Measurements from ENCODE around the gene NEUROG1.

- TF ChIP-seq POLR2A (IDR thresholded peaks at IDR 0.05), result no peak
- TF ChIP-seq, protein P1, sequence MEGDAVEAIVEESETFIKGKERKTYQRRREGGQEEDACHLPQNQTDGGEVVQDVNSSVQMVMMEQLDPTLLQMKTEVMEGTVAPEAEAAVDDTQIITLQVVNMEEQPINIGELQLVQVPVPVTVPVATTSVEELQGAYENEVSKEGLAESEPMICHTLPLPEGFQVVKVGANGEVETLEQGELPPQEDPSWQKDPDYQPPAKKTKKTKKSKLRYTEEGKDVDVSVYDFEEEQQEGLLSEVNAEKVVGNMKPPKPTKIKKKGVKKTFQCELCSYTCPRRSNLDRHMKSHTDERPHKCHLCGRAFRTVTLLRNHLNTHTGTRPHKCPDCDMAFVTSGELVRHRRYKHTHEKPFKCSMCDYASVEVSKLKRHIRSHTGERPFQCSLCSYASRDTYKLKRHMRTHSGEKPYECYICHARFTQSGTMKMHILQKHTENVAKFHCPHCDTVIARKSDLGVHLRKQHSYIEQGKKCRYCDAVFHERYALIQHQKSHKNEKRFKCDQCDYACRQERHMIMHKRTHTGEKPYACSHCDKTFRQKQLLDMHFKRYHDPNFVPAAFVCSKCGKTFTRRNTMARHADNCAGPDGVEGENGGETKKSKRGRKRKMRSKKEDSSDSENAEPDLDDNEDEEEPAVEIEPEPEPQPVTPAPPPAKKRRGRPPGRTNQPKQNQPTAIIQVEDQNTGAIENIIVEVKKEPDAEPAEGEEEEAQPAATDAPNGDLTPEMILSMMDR (IDR thresholded peaks at IDR 0.05), result no peak
These were observed 32.8 kb downstream of the NEUROG1 start for GRCh38 chr5:135502836-135503520.
